Measurements from ENCODE around the gene SLC25A18.
A peak's percentile ranks its signal among the peaks of the same experiment; 100 is the strongest.
"Not testable (repeated sequence)": the region's sequence is repeated elsewhere in the genome, so short reads cannot be mapped to it uniquely, and the experiment has no call there.

SLC25A18 gene, protein sequence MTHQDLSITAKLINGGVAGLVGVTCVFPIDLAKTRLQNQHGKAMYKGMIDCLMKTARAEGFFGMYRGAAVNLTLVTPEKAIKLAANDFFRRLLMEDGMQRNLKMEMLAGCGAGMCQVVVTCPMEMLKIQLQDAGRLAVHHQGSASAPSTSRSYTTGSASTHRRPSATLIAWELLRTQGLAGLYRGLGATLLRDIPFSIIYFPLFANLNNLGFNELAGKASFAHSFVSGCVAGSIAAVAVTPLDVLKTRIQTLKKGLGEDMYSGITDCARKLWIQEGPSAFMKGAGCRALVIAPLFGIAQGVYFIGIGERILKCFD

DNA sequence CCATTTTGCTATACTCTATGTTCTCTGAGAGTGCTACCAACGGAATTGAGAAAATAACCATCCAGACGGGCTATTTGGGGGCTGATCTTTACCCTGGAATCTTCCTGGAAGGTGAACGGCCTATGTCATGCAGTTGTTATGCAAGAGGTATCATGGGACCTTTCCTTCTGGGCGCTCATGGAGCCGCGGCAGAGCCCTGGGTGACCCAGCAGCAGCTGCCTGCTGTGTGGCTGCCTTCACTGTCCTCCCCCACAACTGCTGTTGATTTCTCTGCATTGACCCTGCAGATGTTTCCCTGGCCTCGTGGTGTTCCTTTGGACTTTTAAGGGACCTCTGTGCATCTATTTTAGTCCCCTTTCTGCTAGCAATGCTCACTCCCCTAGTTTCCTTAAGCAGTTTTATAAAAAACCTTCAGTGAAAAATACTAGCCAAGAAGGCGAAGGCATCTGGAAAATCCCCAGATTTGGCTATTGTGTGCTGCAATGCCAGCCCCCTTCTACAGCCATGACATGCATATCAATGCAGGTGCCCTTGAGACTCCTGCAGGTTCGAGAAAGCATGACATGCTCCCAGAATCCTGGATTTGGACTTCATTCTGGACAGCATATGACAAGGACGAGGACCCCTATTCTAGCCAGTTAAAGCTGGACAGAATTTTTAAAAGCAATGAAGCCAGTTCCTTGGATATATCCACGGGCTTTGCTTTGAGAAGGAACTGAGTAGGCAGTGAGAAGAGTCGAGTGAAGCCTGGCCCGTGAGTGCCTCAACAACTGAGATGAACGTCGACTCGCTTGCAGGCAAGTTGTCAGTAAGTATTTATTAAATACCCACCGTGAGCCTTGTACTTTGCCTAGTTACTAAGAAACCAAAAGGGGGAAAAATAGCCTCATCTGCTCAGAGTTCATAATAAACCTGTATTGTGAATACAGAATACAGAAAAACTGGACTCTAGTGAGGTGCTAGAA, at the start of gene SLC25A18:
Gene SLC25A18, plus strand, starts transcription at position 593 of the 965 bp plus-strand sequence. CDS start 16,447 bp downstream, outside the sequence.
- no peak for DNase-seq

DNA sequence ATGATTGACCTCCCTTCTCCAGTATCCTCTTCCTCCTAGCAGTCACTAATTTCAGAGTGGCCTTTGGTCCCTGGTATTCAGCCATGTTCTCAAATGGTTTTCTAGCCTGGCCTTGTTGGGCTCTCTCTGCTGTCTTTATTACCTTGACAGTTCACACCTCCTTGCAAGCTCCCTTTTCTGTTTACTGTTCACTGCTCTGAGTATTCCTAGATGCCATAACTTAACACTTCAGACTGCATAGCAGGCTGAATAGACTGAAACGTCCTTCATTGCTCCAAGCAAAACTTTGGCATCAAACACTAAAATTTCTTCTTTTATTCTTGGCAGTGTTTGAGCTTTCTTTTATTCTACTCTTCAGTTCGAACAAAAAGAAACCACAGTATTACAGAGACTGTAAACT, 49.7 kb upstream of the SLC25A18 start:
- DNase-seq = no peak

DNA sequence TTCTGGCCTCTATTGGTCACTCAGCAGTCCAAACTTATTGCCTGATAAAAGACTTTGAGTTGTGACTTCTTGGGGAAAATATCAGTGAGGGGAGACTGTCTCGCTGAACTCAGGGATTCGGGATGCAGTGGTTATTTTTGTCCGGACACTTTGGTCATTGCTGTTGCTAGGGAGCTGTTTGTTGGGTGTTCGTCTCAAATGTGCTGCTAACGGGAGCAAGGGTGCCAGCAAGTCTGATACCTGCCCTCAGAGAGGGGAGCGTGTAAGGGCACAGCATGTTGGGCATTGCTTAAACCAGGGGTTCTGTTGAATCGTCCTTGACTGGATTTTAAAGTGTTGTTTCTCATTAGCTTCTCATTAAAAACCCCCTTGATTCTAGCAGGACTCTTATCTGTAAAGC, 49.2 kb upstream of the SLC25A18 start:
- no peak for DNase-seq

DNA sequence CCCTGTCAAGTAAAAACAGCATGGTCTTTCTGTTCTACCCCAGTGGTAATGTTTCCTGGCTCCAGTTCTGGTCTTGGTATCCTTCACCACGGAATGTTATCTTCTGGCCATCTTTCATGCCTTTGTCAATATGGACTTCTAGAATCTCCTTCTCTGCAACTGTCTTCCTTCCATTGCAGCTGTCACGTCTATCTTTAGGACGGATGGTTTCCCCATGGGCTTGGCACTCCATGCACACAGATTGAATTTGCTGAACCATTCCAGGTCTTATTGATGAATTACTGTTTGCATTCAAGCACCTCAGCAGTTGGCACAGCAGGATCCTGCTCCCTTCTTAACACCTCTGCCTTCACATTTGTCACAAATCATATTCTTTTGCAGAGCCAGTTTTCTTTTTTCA, 44.9 kb upstream of the SLC25A18 start:
- DNase-seq = no peak

DNA sequence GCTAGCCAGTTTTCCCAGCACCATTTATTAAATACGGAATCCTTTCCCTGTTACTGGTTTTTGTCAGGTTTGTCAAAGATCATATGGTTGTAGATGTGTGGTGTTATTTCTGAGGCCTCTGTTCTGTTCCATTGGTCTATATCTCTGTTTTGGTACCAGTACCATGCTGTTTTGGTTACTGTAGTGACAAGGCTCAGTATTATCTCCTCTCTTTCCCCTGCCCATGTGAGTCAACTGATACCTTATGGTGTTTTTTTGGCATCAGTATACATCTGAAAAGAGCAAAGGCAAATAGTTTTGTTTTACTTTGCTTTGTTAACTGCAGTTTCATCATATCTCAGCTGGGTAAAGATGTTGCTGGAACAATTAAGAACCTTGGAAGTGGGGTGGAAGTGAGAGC, 41.3 kb upstream of the SLC25A18 start:
- DNase-seq = not testable (repeated sequence)

DNA sequence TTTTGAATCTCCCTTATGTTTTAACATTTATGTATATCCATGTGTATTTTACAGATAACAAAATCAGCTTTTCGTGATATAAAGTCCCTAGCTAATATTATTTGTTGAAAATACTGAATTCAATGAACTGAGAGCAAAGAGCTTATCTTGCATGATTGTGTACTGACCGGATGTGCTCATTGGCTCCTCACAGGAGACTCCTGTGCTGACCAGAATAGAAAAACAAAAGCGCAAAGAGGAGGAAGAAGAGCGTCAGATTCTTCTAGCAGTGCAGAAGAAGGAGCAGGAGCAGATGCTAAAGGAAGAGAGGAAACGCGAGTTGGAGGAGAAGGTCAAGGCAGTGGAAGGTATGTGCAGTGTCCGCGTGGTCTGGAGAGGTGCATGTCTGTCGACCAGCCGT, 39.4 kb upstream of the SLC25A18 start:
- DNase-seq = no peak

DNA sequence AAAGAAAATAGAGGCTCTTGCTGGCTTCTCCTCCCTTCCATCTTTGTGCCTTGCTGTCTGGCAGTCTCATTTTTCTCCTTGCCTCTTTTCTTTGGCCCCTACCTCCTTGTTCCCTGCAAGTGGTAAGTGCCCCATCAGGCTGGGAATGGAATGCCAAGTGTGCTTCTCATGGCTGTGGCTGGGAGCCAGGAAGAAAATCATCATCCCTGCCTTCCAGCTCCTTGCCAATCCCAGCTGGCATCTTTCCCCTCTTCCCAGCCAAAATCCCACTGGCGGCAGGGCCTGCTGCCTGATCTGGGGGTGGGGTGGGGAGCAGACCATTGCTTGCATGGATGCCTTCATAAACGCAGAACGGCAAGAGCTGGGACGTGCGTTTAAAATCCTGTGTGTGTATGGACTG, 27.0 kb upstream of the SLC25A18 start:
- no peak for DNase-seq

DNA sequence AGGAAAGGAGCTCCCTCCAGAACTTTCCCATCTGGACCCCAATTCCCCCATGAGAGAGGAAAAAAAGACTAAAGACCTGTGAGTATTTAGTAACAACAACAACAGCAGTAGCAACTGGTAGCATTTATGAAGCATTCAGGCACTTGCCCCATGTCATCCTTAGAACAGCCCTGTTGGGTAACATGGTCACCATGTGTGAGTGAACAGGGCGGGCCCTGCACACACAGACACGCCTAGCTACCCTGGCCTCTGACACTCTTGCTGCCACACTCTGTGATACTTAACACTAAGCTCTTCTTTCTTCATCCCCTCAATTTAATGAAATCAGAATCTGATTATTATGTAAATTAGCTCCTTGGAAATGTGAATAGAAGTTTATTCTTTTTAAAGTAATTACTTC, 26.1 kb upstream of the SLC25A18 start:
- DNase-seq = no peak

DNA sequence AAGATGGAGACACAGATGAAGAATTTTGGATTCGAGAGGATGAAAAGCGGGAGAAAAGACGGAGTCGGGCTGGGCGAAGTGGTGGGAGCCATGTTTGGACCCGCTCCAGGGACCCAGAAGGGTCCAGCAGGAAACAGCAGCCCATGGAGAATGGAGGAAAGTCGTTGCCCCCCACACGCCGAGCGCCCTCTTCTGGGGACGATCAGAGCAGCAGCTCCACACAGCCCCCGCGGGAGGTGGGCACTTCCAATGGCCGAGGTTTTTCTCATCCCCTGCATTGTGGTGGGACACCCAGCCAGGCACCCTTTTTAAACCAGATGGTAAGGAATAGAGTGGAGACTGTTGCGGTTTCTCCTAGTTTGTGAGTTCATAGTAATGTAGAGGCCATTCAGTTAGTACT, 22.8 kb upstream of the SLC25A18 start:
- DNase-seq = no peak

DNA sequence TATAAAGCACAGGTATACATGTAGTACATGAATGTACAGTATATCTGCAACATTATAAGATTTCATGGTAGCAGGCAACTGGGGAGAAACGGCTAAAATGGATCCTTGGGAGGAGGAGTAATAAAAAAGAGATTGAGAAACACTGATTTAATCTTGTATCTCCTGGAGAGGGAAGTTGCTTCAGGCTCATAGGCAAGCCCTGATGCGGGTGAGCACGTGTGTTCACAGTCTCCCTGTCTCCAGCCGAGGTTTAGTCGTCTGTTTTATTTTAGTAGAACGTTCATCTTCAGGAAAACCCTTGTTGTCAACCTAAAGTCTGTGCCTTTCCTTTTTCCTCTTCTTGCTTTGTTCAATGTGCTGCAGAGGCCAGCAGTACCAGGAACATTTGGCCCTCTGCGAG, 21.8 kb upstream of the SLC25A18 start:
- DNase-seq = no peak

DNA sequence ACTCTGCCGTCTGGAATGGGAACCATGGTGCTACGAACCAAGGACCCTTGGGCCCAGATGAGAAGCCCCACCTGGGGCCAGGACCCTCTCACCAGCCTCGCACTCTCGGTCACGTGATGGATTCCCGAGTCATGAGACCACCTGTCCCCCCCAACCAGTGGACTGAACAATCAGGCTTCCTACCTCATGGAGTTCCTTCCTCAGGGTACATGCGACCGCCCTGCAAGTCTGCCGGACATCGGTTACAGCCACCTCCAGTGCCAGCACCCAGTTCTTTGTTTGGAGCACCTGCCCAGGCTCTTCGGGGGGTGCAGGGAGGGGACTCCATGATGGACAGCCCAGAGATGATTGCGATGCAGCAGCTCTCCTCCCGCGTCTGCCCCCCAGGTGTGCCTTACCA, 20.8 kb upstream of the SLC25A18 start:
- no peak for DNase-seq

DNA sequence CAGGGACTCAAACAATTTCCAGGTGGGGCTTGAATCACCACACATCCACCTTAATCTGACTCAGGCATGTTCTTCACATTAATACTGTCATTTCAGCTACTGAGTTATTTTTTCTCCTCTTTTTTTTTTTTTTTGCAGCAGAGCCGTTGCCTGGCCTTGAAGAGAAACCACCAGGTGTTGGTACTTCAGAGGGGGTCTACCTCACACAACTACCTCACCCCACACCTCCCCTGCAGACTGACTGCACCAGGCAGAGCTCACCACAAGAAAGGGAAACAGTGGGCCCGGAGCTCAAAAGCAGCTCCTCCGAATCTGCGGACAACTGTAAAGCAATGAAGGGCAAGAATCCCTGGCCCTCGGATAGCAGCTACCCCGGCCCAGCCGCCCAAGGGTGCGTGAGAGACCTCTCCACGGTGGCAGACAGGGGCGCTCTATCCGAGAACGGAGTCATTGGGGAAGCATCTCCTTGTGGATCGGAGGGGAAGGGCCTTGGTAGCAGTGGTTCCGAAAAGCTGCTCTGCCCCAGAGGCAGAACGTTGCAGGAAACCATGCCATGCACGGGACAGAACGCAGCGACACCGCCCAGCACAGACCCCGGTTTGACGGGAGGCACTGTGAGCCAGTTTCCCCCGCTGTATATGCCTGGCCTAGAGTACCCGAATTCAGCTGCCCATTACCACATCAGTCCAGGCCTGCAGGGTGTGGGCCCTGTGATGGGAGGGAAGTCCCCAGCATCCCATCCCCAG, 15.1 kb upstream of the SLC25A18 start:
- DNase-seq = no peak

DNA sequence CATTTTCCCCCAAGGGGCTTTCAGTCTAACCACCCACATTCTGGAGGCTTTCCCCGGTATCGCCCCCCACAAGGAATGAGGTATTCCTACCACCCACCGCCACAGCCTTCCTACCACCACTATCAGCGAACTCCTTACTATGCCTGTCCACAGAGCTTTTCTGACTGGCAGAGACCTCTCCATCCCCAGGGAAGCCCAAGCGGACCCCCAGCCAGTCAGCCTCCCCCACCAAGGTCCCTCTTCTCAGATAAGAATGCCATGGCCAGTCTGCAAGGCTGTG, 14.6 kb upstream of the SLC25A18 start:
- no peak for DNase-seq

DNA sequence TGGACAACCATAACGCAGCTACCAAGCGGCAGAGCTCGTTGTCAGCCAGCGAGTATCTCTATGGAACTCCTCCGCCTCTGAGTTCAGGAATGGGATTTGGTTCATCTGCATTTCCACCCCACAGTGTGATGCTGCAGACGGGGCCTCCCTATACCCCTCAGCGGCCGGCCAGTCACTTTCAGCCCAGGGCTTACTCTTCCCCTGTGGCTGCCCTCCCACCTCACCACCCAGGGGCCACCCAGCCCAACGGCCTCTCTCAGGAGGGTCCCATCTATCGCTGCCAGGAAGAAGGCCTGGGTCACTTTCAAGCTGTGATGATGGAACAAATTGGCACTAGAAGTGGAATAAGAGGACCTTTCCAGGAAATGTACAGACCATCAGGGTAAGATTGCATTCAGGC, 14.1 kb upstream of the SLC25A18 start:
- no peak for DNase-seq

DNA sequence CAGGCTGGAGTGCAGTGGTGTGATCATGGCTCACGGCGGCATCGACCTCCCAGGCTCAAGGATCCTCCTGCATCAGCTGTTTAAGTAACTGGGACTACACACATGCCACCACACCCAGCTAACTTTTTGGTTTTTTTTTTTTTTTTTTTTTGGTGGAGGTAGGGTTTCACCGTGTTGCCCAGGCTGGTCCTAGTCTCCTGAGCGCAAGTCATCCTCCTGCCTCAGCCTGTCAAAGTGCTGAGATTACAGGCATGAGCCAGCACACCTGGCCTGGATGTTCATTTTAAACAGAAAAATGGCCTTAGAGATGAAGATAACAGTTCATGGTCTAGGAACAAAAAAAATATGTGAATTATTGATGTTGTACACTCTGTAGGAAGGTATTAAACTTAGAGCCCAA, 13.6 kb upstream of the SLC25A18 start:
- DNase-seq = no peak

DNA sequence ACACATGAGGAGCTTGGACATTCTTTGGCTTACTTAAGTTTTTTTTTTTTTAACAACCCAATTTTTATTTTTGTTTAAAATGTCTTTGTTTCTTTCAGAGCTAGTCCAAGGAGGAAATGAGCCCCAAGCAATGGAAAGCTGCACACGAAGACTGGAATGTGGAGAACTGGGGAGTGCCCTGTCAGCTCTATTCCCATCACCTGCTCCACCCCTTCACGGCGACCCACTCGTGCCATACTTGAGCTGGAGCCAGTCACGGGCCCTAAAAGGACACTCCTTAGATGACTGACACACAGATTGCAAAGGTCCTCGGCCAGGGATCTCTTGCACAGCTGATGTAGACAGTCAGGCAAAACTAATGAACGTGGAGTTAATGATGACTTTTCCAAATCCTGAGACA, 10.6 kb upstream of the SLC25A18 start:
- DNase-seq = no peak

DNA sequence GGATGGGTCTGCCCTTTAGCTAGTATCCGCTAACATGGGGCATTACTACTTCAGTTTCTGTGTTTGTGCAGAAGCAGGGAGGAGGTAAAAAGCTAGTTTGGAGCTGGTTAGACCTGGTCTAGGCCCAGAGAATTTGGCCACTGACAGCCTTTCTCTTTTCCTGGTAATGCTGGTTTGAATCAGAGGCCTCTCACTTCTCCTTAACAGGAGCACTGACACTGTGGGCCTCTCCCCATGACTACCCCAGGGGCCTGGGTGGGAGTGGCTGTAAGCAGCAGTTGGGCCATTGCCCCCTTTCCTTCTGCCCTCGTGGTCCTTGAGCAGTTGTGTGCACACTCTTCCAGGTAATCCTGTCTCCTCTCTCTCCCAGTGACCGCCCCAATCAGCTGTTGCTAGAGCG, 8.5 kb upstream of the SLC25A18 start:
- no peak for DNase-seq

DNA sequence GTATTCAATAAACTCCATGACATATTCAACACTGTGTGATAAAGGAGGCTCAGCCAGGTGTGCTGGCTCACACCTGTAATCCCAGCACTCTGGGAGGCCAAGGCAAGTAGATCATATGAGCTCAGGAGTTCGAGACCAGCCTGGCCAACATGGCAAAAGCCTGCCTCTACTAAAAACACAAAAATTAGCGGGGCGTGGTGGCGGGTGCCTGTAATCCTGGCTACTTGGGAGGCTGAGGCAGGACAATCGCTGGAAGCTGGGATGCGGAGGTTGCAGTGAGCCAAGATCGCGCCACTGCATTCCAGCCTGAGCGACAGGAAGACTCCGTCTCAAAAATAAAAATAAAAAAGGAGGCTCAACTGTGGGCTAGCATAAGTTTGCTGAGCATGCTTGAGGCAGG, 4.1 kb upstream of the SLC25A18 start:
- DNase-seq = no peak

DNA sequence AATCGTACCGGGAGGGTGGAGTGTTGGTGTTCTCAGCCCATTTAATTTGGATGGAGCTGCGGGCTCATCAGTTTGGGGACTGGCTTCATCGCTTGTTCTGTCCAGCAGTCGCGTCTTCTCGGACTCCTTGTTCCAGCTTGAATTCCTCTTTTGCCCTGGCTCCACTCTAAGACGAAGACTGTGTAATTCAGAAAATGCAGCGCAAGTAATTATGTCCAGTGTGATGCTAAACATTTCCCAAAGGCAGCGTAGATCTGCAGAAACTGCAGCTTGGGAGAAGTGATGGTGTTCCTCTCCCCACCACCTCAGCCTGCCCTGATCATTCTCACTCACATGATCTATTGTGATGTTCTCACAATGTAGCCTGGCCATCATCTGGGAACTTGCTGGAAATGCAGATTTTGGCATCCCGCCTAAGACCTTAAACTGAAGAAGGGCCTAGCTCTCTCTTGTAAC, 666 bp downstream of the SLC25A18 start:
- DNase-seq = peak; percentile 36

DNA sequence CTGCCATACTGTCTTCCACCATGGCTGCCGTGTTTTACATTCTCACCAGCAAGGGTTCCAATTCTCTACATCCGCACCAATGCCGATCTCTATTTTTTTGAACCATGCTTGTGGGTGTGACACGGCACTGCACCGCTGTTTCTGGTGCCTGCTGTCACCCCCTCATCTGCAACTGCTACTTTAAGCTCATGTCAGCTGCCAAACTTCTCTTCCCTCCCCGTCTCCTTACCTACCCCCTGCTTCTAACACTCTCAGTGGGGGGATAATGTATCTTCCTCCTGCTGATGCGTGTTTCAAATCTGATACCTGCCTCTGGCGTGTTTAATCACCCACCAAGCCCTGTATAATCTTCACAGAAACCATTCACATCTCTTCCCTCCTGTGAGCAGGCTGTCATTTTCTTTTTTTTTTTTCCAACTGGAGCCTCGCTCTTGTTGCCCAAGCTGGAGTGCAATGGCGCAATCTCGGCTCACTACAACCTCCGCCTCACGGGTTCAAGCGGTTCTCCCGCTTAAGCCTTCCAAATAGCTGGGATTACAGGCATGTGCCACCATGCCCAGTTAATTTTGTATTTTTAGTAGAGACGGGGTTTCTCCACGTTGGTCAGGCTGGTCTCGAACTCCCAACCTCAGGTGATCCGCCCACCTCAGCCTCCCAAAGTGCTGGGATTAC, 2.9 kb downstream of the SLC25A18 start:
- not testable (repeated sequence) for DNase-seq

DNA sequence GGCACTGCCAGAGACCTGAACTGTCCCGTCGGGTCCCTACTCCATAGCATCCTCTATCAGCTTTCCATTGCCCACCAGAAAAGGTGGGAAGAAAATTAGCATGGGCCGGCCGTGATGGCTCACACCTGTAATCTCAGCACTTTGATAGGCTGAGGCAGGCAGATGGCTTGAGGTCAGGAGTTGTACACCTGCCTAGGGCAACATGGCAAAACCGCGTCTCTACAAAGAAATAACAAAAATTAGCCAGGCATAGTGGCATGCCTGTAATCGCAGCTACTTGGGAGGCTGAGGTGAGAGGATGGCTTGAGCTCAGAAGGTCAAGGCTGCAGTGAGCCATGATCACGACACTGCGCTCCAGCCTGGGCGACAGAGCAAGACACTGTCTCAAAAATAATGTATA, 3.5 kb downstream of the SLC25A18 start:
- no peak for DNase-seq

DNA sequence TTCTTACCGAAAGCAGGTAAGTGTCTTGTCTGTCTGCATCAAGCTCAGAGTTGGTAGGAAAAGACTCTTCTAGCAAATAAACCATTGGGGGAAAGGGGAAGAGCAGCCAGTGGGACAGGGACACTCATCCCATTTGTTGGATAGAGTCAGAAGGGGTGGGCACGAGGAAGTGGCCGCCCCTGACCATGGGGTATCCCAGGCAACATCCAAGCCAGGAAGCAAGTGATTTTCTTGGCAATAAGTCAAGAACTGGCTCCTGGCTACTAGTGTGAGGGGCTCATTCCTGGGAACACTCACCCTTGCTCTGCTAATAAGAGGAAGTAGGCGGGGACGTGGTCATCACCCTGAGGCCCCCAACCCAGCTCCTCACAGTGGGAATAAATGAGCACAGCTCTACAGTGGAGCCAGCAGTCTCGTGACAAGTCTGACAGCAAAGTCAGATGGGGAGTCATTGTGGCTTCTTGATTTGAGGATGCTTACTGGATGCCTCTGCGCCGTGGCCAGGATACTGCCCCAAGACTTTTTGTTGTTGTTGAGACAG, 6.7 kb downstream of the SLC25A18 start:
- no peak for DNase-seq

Data from fibroblast of upper back skin (primary cell).